ENCODE measurements around the gene MACROD2. TPM values are rescaled to one million over a fixed set of nuclear protein-coding genes. Genes with fewer than 3 reads are reported as not detected.
"Not testable (repeated sequence)": the region's sequence is repeated elsewhere in the genome, so short reads cannot be mapped to it uniquely, and the experiment has no call there.

Gene MACROD2
- total RNA-seq, 1 experiment from 2014 or later: not detected

DNA sequence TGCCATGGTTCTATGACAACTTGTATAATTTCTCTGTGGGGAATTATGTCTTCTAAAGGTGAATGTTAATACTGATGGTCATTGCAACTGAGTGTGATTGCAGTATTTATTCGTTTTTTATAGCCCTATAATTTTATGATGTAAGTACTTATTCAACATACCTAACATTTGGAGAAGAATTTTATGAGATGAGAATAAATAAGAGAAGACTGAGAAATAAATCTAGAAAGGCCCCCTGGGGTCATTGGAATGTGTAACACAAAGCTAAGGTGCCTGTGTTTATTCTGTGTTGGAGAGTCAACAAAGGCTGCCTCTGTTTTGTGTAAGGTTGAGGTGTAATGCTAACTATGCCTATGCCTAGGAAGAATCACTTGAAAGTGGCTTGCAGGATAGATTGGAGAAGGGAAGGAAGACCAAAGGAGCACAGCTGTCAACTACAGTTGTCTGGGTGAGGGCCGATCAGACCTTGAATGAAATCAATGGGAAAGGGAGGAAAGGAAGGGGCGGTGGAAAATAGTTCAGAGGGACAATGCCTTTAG lies 1501.3 kb downstream of the MACROD2 start:
- no peak overlapping the region for H3K27ac ChIP-seq
- DNase-seq (ENCODE audit: low read depth in 1 of 2, low spot score in 2 of 2): no peak
- H3K27me3 ChIP-seq (replicated peaks): no peaks in the 10 kb centered on the region
- no peaks in the 10 kb centered on the region for H3K4me1 ChIP-seq (replicated peaks)
- H3K4me3 ChIP-seq: no peak overlapping the region
- H3K36me3 ChIP-seq: no peaks in the 10 kb centered on the region
- H3K9me3 ChIP-seq (replicated peaks): no peaks in the 10 kb centered on the region

GRCh38 chr20:15498926-15499325 lies 1503.6 kb downstream of the MACROD2 start:
- no peaks in the 10 kb centered on the region for H3K4me1 ChIP-seq (replicated peaks)
- no peak for DNase-seq (ENCODE audit: low read depth in 1 of 2, low spot score in 2 of 2)

DNA sequence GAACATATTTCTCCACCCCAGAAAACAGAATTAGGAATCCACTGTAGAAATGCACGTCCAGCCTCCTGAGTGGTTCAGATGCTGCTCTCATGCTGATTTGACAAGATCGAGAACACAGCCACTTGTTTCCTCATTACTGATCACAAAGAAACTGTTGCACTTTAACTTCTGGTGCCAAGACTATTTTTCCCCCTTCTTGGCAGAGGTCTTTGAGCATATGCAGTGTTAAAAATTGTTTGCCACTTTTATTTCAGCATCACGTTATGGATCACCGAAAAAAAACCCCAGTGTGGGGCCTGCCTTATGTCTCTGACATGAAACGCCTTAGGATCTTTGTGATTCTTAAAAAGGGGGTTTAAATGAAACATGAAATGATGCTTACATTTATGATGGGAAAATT lies 1511.0 kb downstream of the MACROD2 start:
- Histone ChIP-seq H3K9me3 (replicated peaks) (no peaks in the 10 kb centered on the region), H3K4me1 (replicated peaks) (no peaks in the 10 kb centered on the region), H3K4me3 (no peak overlapping the region), H3K27ac (no peak overlapping the region), H3K36me3 (no peaks in the 10 kb centered on the region), H3K27me3 (replicated peaks) (no peaks in the 10 kb centered on the region)
- no peak for DNase-seq (ENCODE audit: low read depth in 1 of 2, low spot score in 2 of 2)

More at GRCh38 chr20:15498926-15499325, 1503.6 kb downstream of the MACROD2 start:
- Histone ChIP-seq H3K4me3 (no peak overlapping the region), H3K9me3 (replicated peaks) (no peaks in the 10 kb centered on the region), H3K36me3 (no peaks in the 10 kb centered on the region), H3K27ac (no peak overlapping the region), H3K27me3 (replicated peaks) (no peaks in the 10 kb centered on the region)

GRCh38 chr20:15507151-15507550 lies 1511.8 kb downstream of the MACROD2 start:
- Histone ChIP-seq H3K27me3 (replicated peaks) (no peaks in the 10 kb centered on the region), H3K36me3 (no peaks in the 10 kb centered on the region), H3K4me3 (no peak overlapping the region), H3K27ac (no peak overlapping the region), H3K4me1 (replicated peaks) (no peaks in the 10 kb centered on the region), H3K9me3 (replicated peaks) (no peaks in the 10 kb centered on the region)
- DNase-seq (ENCODE audit: low read depth in 1 of 2, low spot score in 2 of 2): no peak

DNA sequence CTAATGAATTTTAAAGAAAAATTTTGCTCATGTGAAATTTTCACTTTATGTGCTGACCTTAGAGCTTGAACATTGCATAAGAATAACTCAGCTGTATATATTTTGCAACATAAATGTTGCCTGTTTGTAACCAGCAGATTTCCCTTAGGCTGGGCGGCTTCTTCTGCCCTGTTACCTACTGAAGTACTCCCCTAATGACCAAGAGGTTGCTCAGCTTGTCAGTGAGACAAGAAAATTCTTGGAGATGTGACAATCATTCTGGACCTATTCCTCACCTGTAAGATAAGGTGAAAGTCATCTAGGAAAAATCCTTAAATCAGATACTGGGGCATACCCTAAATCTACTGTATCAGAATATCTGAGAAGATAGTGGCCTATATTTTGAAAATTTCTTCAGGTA lies 1516.2 kb downstream of the MACROD2 start:
- DNase-seq (ENCODE audit: low read depth in 1 of 2, low spot score in 2 of 2): no peak
- no peaks in the 10 kb centered on the region for H3K27me3 ChIP-seq (replicated peaks)
- no peaks in the 10 kb centered on the region for H3K36me3 ChIP-seq
- no peaks in the 10 kb centered on the region for H3K4me1 ChIP-seq (replicated peaks)
- H3K9me3 ChIP-seq (replicated peaks): no peaks in the 10 kb centered on the region; the same call in 1 of the 2 replicates
- H3K27ac ChIP-seq: no peak overlapping the region
- no peak overlapping the region for H3K4me3 ChIP-seq

- no peak overlapping the region for H3K27ac ChIP-seq
- H3K27me3 ChIP-seq (replicated peaks): no peaks in the 10 kb centered on the region
- no peaks in the 10 kb centered on the region for H3K36me3 ChIP-seq
- DNase-seq (ENCODE audit: low read depth in 1 of 2, low spot score in 2 of 2): no peak
- H3K9me3 ChIP-seq (replicated peaks): no peaks in the 10 kb centered on the region; the same call in 1 of the 2 replicates
- H3K4me3 ChIP-seq: no peak overlapping the region
- no peaks in the 10 kb centered on the region for H3K4me1 ChIP-seq (replicated peaks)
These were observed 1517.6 kb downstream of the MACROD2 start for GRCh38 chr20:15512916-15513315.

DNA sequence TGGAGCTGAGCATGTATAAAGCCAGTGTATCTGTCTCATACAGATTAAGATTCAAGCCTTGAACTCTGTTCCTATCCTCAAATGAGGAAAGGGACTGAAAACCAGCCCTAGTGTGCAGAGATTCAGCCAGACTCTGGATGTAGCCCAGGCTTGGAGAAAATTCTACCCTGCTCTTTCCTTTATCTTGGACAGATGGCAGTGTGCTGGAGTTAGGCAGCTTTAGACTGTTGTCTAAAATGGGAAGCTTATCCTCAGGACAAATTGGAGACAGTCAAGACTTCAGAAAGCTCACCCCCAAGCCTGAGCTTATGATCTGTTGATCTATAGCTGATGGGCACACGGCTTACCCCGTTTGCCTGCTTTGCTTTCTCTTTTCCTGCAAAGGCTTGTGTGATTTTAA lies 1520.4 kb downstream of the MACROD2 start:
- no peaks in the 10 kb centered on the region for H3K36me3 ChIP-seq
- no peaks in the 10 kb centered on the region for H3K4me1 ChIP-seq (replicated peaks)
- H3K27ac ChIP-seq: no peak overlapping the region
- no peak for DNase-seq (ENCODE audit: low read depth in 1 of 2, low spot score in 2 of 2)
- no peaks in the 10 kb centered on the region; the same call in 1 of the 2 replicates for H3K9me3 ChIP-seq (replicated peaks)
- H3K27me3 ChIP-seq (replicated peaks): no peaks in the 10 kb centered on the region
- no peak overlapping the region for H3K4me3 ChIP-seq

- Histone ChIP-seq H3K9me3 (replicated peaks) (0 out of 2 replicates have a peak, but pooled peaks cover 5% of the 10 kb centered on the region), H3K27ac (no peak overlapping the region), H3K36me3 (no peaks in the 10 kb centered on the region), H3K27me3 (replicated peaks) (no peaks in the 10 kb centered on the region), H3K4me1 (replicated peaks) (no peaks in the 10 kb centered on the region), H3K4me3 (no peak overlapping the region)
- DNase-seq (ENCODE audit: low read depth in 1 of 2, low spot score in 2 of 2): no peak
These were observed 1525.7 kb downstream of the MACROD2 start for GRCh38 chr20:15520930-15521524.

GRCh38 chr20:15523400-15523799 lies 1528.1 kb downstream of the MACROD2 start:
- DNase-seq (ENCODE audit: low read depth in 1 of 2, low spot score in 2 of 2): no peak
- Histone ChIP-seq H3K4me1 (replicated peaks) (no peaks in the 10 kb centered on the region), H3K27ac (no peak overlapping the region), H3K4me3 (no peak overlapping the region), H3K36me3 (no peaks in the 10 kb centered on the region), H3K9me3 (replicated peaks) (0 out of 2 replicates have a peak, but pooled peaks cover 5% of the 10 kb centered on the region), H3K27me3 (replicated peaks) (no peaks in the 10 kb centered on the region)

- Histone ChIP-seq H3K9me3 (replicated peaks) (0 out of 2 replicates have a peak, but pooled peaks cover 5% of the 10 kb centered on the region), H3K4me3 (no peak overlapping the region), H3K27ac (no peak overlapping the region), H3K36me3 (no peaks in the 10 kb centered on the region), H3K4me1 (replicated peaks) (no peaks in the 10 kb centered on the region), H3K27me3 (replicated peaks) (no peaks in the 10 kb centered on the region)
- DNase-seq (ENCODE audit: low read depth in 1 of 2, low spot score in 2 of 2): no peak
These were observed 1533.2 kb downstream of the MACROD2 start for GRCh38 chr20:15528391-15529111.

DNA sequence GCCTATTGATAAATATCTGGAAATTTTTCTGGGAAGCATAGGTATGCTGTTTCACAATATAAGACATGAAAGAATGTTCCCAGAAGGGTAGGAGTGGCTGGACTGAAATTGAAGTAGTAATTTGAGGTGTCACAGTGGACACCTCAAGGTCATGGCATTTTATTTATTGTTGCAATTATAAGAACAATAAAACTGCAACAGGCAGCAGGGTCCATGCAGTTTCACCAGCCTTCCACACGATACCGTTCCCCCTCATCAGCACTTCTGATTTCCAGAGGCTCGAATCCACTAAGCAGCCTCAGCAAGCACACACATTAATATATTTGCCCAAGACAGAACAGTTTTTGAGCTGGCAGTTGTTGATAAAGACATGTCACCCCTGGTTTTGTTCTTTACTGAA lies 1540.5 kb downstream of the MACROD2 start:
- no peak overlapping the region for H3K27ac ChIP-seq
- no peaks in the 10 kb centered on the region for H3K4me1 ChIP-seq (replicated peaks)
- no peak for DNase-seq (ENCODE audit: low read depth in 1 of 2, low spot score in 2 of 2)
- H3K9me3 ChIP-seq (replicated peaks): no peaks in the 10 kb centered on the region
- H3K27me3 ChIP-seq (replicated peaks): no peaks in the 10 kb centered on the region
- no peak overlapping the region for H3K4me3 ChIP-seq
- H3K36me3 ChIP-seq: no peaks in the 10 kb centered on the region

DNA sequence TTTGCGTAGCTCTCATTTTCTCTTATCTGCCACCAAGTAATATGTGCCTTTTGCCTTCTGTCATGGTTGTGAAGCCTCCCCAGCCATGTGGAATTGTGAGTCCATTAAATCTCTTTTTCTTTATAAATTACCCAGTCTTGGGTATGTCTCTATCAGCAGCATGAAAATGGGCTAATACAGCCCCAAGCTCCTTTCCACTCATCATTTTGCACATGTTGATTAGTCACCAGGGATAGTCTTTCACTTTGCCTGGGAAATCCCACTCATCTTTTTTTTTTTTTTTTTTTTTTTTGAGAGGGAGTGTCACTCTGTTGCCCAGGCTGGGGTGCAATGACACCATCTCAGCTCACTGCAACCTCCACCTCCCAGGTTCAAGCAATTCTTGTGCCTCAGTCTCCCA lies 1541.9 kb downstream of the MACROD2 start:
- H3K9me3 ChIP-seq (replicated peaks); H3K4me3 ChIP-seq; H3K4me1 ChIP-seq (replicated peaks): not testable (repeated sequence)

GRCh38 chr20:15542655-15543054 lies 1547.3 kb downstream of the MACROD2 start:
- no peak overlapping the region for H3K27ac ChIP-seq
- H3K4me3 ChIP-seq: no peak overlapping the region
- DNase-seq (ENCODE audit: low read depth in 1 of 2, low spot score in 2 of 2): no peak
- H3K4me1 ChIP-seq (replicated peaks): no peaks in the 10 kb centered on the region
- 0 out of 2 replicates have a peak, but pooled peaks cover 2% of the 10 kb centered on the region for H3K9me3 ChIP-seq (replicated peaks)
- no peaks in the 10 kb centered on the region for H3K27me3 ChIP-seq (replicated peaks)
- no peaks in the 10 kb centered on the region for H3K36me3 ChIP-seq

More for the DNA sequence above, 1541.9 kb downstream of the MACROD2 start:
- H3K36me3 ChIP-seq; DNase-seq (ENCODE audit: low read depth in 1 of 2, low spot score in 2 of 2); H3K27ac ChIP-seq; H3K27me3 ChIP-seq (replicated peaks): not testable (repeated sequence)

DNA sequence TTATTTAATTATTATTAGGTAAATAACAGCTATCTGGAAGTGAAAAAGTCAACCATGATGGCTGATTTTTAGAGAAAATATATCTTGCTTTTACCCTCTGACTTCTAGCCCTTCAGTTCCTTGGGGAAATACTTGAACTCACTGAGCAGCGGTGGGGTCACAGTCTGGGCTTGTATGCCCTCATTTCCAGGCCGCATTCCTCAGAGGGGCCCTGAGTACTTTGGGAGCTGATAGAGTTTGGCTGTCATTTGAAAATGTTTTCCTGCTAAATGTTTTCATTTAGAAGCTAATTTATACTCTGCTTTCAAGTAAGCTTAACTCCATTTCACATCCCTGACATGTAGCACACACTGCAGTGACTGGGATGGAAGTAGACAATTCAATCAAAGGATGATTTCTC lies 1549.4 kb downstream of the MACROD2 start:
- Histone ChIP-seq H3K9me3 (replicated peaks) (0 out of 2 replicates have a peak, but pooled peaks cover 5% of the 10 kb centered on the region), H3K27ac (no peak overlapping the region), H3K4me1 (replicated peaks) (no peaks in the 10 kb centered on the region), H3K27me3 (replicated peaks) (no peaks in the 10 kb centered on the region), H3K36me3 (no peaks in the 10 kb centered on the region), H3K4me3 (no peak overlapping the region)
- no peak for DNase-seq (ENCODE audit: low read depth in 1 of 2, low spot score in 2 of 2)
